Testis (tissue), 2 donors: ENCODE data around the gene PLCB1.

Source experiments
- CTCF ChIP-seq, 3 experiments: fragments of 450-650 bp in 2 of 3; fragments of 200-600 bp in 1 of 3; sonication (generic) in 1 of 3; IDR thresholded peaks; one replicate each; pipeline ENCODE4 v1.5.1; 2016 to 2019; ENCODE audit warnings: antibody characterized with exemption in 3 of 3, mild to moderate bottlenecking in 2 of 3, moderate library complexity in 1 of 3
- POLR2A ChIP-seq: fragments of 450-650 bp; IDR thresholded peaks from one replicate; pipeline ENCODE4 v1.6.1; 2017; ENCODE audit warnings: antibody characterized with exemption, mild to moderate bottlenecking, moderate library complexity

- no peak for TF ChIP-seq POLR2A
- TF ChIP-seq CTCF (IDR thresholded peaks at IDR 0.05) = no peak
Observed at GRCh38 chr20:8220716-8221115, 88.7 kb downstream of the PLCB1 start.
